SKM-1 (cell line): ENCODE data around the gene CCDC77.

ENCODE experiments used
- DNase-seq: peaks from one replicate; lab custom pipeline; 2025; ENCODE audit not compliant: unreplicated experiment; lab: John Stamatoyannopoulos, UW

The CCDC77 gene

DNA sequence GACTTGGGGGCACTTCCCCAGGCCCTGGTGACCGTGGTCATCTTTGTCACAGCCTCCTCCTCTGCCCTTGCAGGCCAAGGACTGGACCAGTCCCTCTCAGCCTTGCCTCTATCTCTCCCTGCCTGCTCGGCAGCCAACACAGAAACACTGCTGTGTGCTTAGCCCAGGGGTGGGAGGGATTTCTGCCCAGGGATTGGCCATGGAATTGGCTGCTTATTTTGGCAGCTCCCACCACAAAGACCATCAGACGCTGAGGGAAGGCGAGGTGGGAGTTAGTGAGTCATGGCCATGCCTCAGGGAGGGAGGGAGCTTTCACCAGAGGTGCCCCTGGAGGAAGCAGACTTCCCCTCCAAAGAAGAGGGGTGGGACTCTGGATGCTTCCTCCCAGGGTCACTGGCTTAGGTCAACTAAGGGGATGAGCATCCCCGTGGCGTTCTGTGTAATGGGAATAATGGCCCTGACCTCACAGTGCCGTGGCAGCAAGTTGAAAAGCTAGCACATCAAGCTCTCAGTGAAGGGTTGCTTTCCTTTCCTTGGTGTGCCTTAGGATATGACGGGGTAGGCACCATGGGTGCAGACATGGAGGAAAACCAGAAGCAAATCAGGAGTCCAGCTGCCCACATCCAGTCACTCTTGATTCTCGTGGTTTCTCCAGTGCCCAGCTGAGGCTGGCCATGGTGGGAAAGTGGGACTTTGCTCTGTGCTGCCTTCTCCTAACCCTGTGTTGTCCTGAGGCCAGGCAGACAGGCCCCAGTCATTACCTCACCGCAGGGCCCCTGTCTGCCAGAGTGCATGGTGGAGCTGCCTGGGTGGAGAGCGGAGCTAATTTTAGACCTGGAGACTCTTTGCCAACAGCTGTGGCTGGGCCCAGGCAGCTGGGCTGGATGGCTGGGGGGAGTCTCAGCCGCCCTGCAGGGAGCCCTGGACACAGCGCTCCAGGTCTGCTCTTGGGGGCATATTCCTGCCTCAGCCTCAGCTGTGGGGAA, 79.7 kb downstream of the CCDC77 start:
- no peak for DNase-seq

DNA sequence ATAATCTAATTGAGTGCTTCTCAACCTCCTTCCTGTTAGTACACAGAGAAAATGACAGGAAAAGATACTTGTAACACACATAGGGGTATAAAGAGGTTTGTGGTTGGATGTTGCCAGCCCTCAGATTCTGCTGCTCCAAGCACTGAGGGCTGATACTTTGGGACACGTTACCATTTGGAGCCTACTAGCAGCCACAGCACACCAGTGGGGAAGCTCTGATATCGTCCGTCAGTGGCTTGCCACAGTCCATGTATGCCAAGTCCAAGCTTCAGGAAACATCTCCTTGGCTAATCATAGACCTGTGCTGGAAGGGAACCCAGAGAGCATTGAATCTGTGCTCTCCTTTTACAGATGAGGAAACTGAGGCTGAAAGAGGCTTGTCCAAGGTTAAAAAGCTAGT, 80.6 kb downstream of the CCDC77 start:
- no peak for DNase-seq

GRCh38 chr12:484096-484495, 82.7 kb downstream of the CCDC77 start:
- no peak for DNase-seq

DNA sequence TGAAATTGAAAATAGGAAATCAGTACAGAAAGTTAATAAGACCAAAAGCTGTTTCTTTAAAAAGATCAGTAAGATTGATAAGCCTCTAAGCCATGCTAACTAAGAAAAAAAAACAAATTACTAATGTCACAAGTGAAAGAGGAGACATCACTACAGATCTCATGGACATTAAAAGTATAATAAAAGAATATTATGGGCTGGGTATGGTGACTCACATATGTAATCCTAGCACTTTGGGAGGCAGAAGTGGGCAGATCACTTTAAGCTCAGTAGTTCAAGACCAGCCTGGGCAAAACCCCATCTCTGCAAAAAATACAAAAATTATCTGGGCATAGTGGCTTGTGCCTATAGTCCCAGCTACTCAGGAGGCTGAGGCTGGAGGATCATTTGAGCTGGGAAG, 88.8 kb downstream of the CCDC77 start:
- DNase-seq, result no peak
